Prostate gland (tissue), 2 donors: ENCODE results near the gene HNF4A. TPM values are rescaled to one million over a fixed set of nuclear protein-coding genes. Genes with fewer than 3 reads are reported as not detected.

ENCODE experiments used
- DNase-seq: peaks from one replicate; pipeline ENCODE4 v3.0.0-alpha.2; 2019; ENCODE audit warnings: low spot score
- H3K27ac ChIP-seq, 2 donors: fragments of 200-600 bp; sonication (generic); 2 replicates each; pipeline ENCODE4 v1.5.1; 2017 to 2019
- H3K27me3 ChIP-seq: fragments of 200-600 bp; sonication (generic); replicated peaks from 2 replicates; pipeline ENCODE4 v1.5.1; 2019; ENCODE audit not compliant: insufficient read depth
- H3K36me3 ChIP-seq, 2 donors: fragments of 200-600 bp; sonication (generic); 1 replicate in 1 of 2; 2 replicates in 1 of 2; pipeline versions ENCODE4 v1.5.1 to v1.8.1; 2017 to 2019
- H3K4me1 ChIP-seq: fragments of 200-600 bp; sonication (generic); replicated peaks from 2 replicates; pipeline ENCODE4 v1.5.1; 2019
- H3K4me3 ChIP-seq, 2 donors: fragments of 200-600 bp; sonication (generic); 2 replicates each; pipeline ENCODE4 v1.5.1; 2017 to 2019
- H3K9me3 ChIP-seq: fragments of 200-600 bp; sonication (generic); 2 replicates; pipeline ENCODE4 v1.5.1; 2017
- CTCF ChIP-seq, 4 experiments: fragments of 200-600 bp in 2 of 4; fragments of 450-650 bp in 2 of 4; sonication (generic) in 2 of 4; IDR thresholded peaks; 1 replicate in 3 of 4; 2 replicates in 1 of 4; pipeline ENCODE4 v1.5.1; 2016 to 2019; ENCODE audit warnings: antibody characterized with exemption in 4 of 4, mild to moderate bottlenecking in 2 of 4, moderate library complexity in 2 of 4
- POLR2A ChIP-seq: fragments of 450-650 bp; IDR thresholded peaks from one replicate; pipeline ENCODE4 v1.6.1; 2016; ENCODE audit warnings: antibody characterized with exemption, mild to moderate bottlenecking
- POLR2AphosphoS5 ChIP-seq: sonication (generic); formaldehyde crosslinking; IDR thresholded peaks from one replicate; pipeline ENCODE4 v1.6.1; 2017; ENCODE audit warnings: antibody characterized with exemption
- WGBS: methylation state at CpG from one replicate; pipeline ENCODE4 v1.1.5; 2018; 5-methylcytosine and 5-hydroxymethylcytosine counted together
- intact Hi-C: fragments of 100-400 bp; cut with DNase I; formaldehyde crosslinking; loops from one replicate; pipeline ENCODE4 v1.14.2; 2022
- total RNA-seq, 2 donors: library from RNA; depleted of rRNA; stranded (reverse); fragments of >200 nt; gene quantifications; one replicate each; pipeline ENCODE4 v1.1.0, GENCODE V29; 2016

The HNF4A gene
- total RNA-seq, 2 donors from 2014 or later, result not detected

- WGBS, result 71% methylated on average over 12 of the region's 12 CpGs
- no peaks in the 10 kb centered on the region for H3K9me3 ChIP-seq
- DNase-seq, result no peak
- H3K27me3 ChIP-seq, result no peaks in the 10 kb centered on the region
- intact Hi-C loops, result no loop called here
- no peak overlapping the region for H3K27ac ChIP-seq
- no peak overlapping the region for H3K4me3 ChIP-seq
- no peaks in the 10 kb centered on the region for H3K36me3 ChIP-seq
- TF ChIP-seq POLR2A (no peak), POLR2AphosphoS5 (no peak)
- H3K4me1 ChIP-seq, result no peaks in the 10 kb centered on the region
These were observed 80.9 kb downstream of the HNF4A start for GRCh38 chr20:44436393-44436792.

- no peaks in the 10 kb centered on the region for H3K27me3 ChIP-seq
- H3K4me3 ChIP-seq, result no peak overlapping the region
- H3K9me3 ChIP-seq, result no peaks in the 10 kb centered on the region
- no peak for DNase-seq
- H3K27ac ChIP-seq, result no peak overlapping the region
- intact Hi-C loops, result no loop called here
- TF ChIP-seq CTCF (IDR thresholded peaks at IDR 0.05) (no peak), POLR2A (no peak), POLR2AphosphoS5 (no peak)
- H3K4me1 ChIP-seq, result no peaks in the 10 kb centered on the region
- no peaks in the 10 kb centered on the region for H3K36me3 ChIP-seq
- 99% methylated on average over 5 of the region's 5 CpGs for WGBS
These were observed 82.0 kb downstream of the HNF4A start for GRCh38 chr20:44437497-44437896.

- Histone ChIP-seq H3K27ac (no peak overlapping the region), H3K4me1 (no peaks in the 10 kb centered on the region), H3K9me3 (no peaks in the 10 kb centered on the region), H3K27me3 (no peaks in the 10 kb centered on the region), H3K36me3 (no peaks in the 10 kb centered on the region), H3K4me3 (no peak overlapping the region)
- intact Hi-C loops, result no loop called here
- 59% methylated on average over 4 of the region's 4 CpGs for WGBS
- no peak for DNase-seq
- TF ChIP-seq CTCF (IDR thresholded peaks at IDR 0.05), result no peak
- TF ChIP-seq POLR2AphosphoS5, result no peak
- TF ChIP-seq POLR2A, result no peak
These were observed 83.3 kb downstream of the HNF4A start for GRCh38 chr20:44438782-44439181.

GRCh38 chr20:44439318-44439717, 83.8 kb downstream of the HNF4A start:
- intact Hi-C loops, result no loop called here
- DNase-seq, result no peak

GRCh38 chr20:44442298-44443070, 87.0 kb downstream of the HNF4A start:
- Histone ChIP-seq H3K27ac (no peak overlapping the region), H3K27me3 (no peaks in the 10 kb centered on the region), H3K9me3 (no peaks in the 10 kb centered on the region), H3K4me1 (no peaks in the 10 kb centered on the region), H3K36me3 (no peaks in the 10 kb centered on the region), H3K4me3 (no peak overlapping the region)
- DNase-seq, result no peak
- WGBS, result 23% methylated on average over 12 of the region's 12 CpGs
- TF ChIP-seq CTCF (IDR thresholded peaks at IDR 0.05) (no peak), POLR2A (no peak), POLR2AphosphoS5 (no peak)
- intact Hi-C loops, result no loop called here

More at GRCh38 chr20:44439318-44439717, 83.8 kb downstream of the HNF4A start:
- 64% methylated on average over 2 of the region's 2 CpGs for WGBS
- no peaks in the 10 kb centered on the region for H3K4me1 ChIP-seq
- H3K27me3 ChIP-seq, result no peaks in the 10 kb centered on the region
- H3K27ac ChIP-seq, result no peak overlapping the region
- H3K36me3 ChIP-seq, result no peaks in the 10 kb centered on the region
- no peaks in the 10 kb centered on the region for H3K9me3 ChIP-seq
- TF ChIP-seq CTCF (IDR thresholded peaks at IDR 0.05), result no peak
- TF ChIP-seq POLR2A, result no peak
- no peak for TF ChIP-seq POLR2AphosphoS5
- H3K4me3 ChIP-seq, result no peak overlapping the region
